HT-29 (cell line): Measurements from ENCODE around the gene WDR59. TPM values are rescaled to one million over a fixed set of nuclear protein-coding genes. Genes with fewer than 3 reads are reported as not detected.
A peak's percentile ranks its signal among the peaks of the same experiment; 100 is the strongest.
"Not testable (repeated sequence)": the region's sequence is repeated elsewhere in the genome, so short reads cannot be mapped to it uniquely, and the experiment has no call there.

Source experiments
- DNase-seq: peaks from one replicate; pipeline ENCODE4 v3.0.0-alpha.2; 2015; ENCODE audit warnings: low spot score
- total RNA-seq: library from RNA; depleted of rRNA; stranded (reverse); fragments of >200 nt; shearing (Covaris generic); gene quantifications from 2 replicates; pipeline ENCODE4 v1.2.3, GENCODE V29; 2014; rRNA removed

Gene WDR59
- 15.1 and 15.7 TPM in 2 replicates for total RNA-seq

- DNase-seq = peak; percentile 99
These were observed at the start of gene WDR59 for GRCh38 chr16:74984529-74985296. Gene WDR59 (minus strand): TSS chr16:74985123. CDS start chr16:74985017, 106 bp downstream.

- DNase-seq = no peak
These were observed 47.7 kb upstream of the WDR59 start for GRCh38 chr16:75032655-75033054.

GRCh38 chr16:75029854-75030253 lies 44.9 kb upstream of the WDR59 start:
- DNase-seq = no peak

DNA sequence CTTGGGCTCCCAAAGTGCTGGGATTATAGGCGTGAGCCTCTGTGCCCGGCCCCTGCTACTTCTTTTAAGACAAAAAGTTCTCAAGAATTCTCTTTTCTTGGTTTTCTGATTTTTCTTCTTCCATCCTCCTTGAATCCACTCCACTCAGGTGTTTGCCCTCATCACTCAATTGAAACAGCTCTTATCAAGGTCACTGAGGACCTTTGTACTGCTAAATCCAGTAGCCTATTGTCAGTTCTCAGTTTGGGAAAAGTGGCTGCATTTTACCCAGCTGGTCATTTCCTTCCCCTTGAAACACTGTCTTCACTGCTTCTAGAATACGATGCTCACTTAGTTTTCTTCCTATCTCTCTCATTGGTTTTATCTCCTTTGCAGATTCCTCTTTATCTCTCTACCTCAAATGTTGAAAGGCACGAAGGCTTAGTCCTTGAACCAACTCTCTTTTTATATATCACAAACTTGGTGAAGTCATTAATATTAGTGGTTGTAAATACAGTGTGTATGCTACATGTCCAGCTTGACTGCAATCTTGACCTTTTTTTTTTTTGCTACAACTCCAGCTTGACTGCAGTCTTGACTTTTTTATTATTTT lies 43.7 kb upstream of the WDR59 start:
- DNase-seq = no peak

GRCh38 chr16:75027520-75028300 lies 42.8 kb upstream of the WDR59 start:
- DNase-seq = no peak

GRCh38 chr16:75026892-75027391 lies 42.0 kb upstream of the WDR59 start:
- DNase-seq = no peak

DNA sequence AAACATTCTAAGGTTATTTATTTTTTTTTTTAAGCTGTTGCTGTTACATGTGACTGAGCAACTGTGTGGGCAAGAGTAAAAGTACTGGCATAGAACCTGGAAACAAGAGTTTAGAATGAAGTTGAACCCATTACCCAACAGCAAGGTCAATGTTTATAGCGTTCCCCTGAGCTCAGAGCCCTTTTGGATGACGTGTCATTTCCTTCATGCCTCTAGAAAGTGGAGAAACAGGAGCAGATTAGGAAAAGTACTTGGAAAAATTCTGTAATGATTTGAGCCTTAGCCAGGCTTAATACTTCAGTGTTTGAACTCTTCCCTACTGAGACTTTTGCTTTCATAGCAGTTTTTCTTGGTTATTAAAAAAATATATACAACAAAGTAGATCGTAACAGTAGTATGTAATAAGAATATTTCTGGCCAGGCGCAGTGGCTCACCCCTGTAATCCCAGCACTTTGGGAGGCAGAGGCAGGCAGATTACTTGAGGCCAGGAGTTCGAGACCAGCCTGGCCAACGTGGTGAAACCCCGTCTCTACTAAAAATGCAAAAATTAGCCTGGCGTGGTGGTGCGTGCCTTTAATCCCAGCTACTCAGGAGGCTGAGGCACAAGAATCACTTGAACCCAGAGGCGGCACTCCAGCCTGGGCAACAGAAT lies 41.4 kb upstream of the WDR59 start:
- not testable (repeated sequence) for DNase-seq

GRCh38 chr16:75025761-75026160 lies 40.8 kb upstream of the WDR59 start:
- no peak for DNase-seq

DNA sequence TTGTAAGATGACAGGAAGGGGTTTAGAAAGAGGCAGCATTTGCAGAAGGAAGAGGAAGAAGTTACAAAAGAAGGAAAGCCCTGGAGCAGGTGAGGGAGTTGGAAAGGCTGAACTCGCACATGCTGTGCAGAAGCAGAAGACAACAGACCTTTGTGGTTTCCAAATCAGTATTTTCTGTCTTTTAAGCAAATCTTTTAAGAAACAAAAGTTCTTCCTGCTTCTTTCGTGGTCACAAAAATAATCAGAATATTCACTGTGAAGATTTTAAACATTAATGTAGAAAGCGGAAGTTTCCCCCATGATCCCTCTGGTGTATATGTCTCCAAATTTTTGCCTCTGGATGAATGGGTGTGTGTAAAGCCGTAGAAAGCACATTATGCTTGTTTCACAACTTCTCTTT lies 39.7 kb upstream of the WDR59 start:
- no peak for DNase-seq

- no peak for DNase-seq
These were observed 39.3 kb upstream of the WDR59 start for GRCh38 chr16:75024182-75024581.

- DNase-seq = no peak
These were observed 38.1 kb upstream of the WDR59 start for GRCh38 chr16:75023009-75023408.

DNA sequence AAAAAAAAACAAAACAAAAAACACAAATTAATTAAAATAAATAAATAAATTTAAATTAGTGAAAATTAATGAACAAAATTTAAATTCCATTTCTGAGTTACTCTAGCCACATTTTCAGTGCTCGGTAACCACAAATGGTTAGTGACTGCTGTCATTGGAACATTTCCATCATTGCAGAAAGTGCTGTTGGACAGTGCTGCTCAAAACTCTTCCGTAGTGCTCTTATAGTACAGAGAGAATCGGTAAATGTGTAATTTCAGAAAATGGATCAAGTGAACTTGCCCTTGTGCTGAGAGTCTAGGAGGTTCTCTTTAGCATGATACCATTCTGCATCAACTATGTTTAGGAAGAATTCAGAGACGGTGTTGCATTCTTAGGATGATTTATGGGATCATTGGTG lies 37.6 kb upstream of the WDR59 start:
- no peak for DNase-seq

DNA sequence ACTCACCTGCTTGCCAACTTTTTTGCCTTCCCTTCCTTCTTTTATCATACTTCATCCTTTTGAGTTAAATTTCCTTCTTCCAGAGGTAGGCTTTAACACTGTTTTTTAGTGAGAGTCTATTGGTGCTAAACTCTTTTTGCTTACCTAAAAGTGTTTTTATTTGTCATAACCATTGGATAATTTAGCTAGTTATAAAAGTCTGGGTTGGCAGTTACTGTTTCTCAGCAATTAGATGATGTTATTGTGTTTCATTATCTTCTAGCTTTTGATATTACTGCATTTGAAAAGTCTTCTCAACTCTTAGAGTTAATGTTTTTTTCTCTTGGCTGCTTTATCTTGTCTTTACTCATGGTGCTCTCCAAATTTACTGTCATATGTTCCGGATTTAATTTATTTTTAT lies 36.5 kb upstream of the WDR59 start:
- no peak for DNase-seq

DNA sequence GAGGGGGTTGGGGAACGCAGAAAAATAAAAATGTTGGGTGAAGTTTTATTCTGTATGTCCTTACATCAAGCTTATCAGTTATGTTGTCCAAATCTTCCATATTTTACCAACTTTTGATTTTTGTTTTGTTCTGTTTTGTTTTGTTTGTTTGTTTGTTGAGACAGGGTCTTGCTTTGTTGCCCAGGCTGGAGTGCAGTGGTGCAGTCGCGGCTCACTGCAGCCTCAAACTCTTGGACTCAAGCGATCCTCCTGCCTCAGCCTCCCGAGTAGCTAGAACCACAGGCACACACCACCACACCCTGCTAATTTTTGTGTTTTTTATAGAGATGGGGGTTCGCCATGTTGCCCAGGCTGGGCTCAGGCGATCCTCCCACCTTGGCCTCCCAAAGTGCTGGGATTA lies 34.7 kb upstream of the WDR59 start:
- DNase-seq = no peak

GRCh38 chr16:75019007-75019406 lies 34.1 kb upstream of the WDR59 start:
- DNase-seq = no peak

- DNase-seq = no peak
These were observed 33.0 kb upstream of the WDR59 start for GRCh38 chr16:75017670-75018525.

- not testable (repeated sequence) for DNase-seq
These were observed 31.6 kb upstream of the WDR59 start for GRCh38 chr16:75016451-75017081.

DNA sequence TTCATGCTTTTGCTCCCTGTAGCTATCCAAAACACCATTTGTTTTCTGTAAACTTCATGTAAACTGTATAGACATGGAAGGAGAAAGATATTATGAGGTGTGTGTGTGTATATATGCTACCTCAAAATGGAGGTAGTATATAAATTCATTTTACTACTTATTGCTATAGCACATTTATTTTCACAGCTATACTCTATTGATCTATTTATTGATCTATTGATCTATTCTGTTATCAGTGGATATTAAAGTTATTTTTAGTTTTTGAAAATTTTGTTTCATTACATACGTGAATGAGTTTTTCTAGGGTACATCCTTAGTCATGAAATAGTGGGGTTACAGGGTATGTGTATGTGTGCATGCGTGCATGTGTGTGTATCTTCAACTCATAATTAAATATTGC lies 29.4 kb upstream of the WDR59 start:
- no peak for DNase-seq

DNA sequence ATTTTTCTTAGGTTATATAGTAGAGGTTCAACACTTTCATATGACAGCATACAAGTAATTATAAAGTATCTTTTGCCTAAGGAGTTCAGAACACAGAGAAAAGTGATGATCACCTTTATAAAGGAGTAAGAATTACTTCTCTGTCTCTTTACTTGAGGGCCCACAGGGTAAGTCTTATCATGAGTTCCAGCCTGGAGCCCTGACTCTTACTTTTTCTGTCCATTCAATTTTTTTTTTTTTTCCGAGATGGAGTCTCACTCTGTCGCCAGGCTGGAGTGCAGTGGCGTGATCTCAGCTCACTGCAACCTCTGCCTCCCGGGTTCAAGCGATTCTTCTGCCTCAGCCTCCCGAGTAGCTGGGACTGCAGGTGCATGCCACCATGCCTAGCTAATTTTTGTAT lies 28.2 kb upstream of the WDR59 start:
- not testable (repeated sequence) for DNase-seq

DNA sequence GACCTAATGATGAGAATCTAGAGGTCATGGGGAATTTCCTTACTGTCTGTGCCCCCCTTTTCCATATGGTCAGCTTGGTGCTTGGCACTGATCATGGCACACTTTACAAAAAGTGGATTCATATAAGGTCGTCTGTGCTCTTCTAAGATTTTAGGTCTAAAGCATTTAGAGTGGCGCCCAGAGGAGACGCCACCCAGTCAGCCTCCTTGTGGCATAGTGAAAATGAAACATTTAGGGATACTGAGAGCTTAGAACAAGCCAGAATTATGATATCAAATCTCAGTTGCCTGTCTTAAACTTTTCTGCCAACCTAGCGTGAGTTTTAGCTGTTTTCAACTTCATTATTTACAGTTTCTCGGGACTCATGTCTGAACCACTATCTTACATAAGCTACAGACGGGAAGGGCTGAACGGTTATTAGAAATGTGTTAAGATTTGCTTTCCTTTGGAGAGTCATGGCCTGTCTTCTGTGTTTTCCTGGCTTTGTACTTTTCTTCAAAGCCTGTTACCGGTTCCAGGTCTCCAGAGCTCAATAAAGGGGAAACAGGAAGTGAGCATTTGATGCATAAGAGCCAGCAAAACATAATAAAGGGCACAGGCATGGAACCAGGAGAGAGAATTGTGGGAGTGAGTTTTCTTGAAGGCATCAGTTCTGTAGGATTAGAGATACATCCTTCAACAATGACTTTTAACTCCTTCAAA lies 27.6 kb upstream of the WDR59 start:
- no peak for DNase-seq
